ENCODE data around the gene CHMP5. TPM values are rescaled to one million over a fixed set of nuclear protein-coding genes. Genes with fewer than 3 reads are reported as not detected.

The CHMP5 gene
- total RNA-seq, 1 experiment from 2014 or later = 61.8 TPM

- DNase-seq (ENCODE audit: low read depth, low spot score) (no peak), ATAC-seq (no peak)
- intact Hi-C loops (cut with micrococcal nuclease) = no loop called here
- Histone ChIP-seq H3K9me3 (ENCODE audit: control insufficient read depth in 1 of 2, insufficient read depth in 1 of 2, low read depth in 1 of 2, low read length in 2 of 2) (no peaks in the 10 kb centered on the region), H3K79me2 (ENCODE audit: insufficient read depth, low read length) (peaks cover 3% of the 10 kb centered on the region; the same call in 1 of the 2 replicates), H3K4me3 (replicated peaks in 1 of 2; ENCODE audit: low read depth in 1 of 2, low read length in 2 of 2) (no peak overlapping the region), H2AFZ (ENCODE audit: low read depth, low read length, poor library complexity, severe bottlenecking) (no peak overlapping the region), H3K36me3 (ENCODE audit: control insufficient read depth in 1 of 2, insufficient read depth in 2 of 2, low read length in 2 of 2) (peaks cover 43 to 55% of the 10 kb centered on the region in 2 experiments), H3K9ac (ENCODE audit: low read length) (no peak overlapping the region), H3K9me2 (ENCODE audit: insufficient read depth) (no peaks in the 10 kb centered on the region), H4K20me1 (ENCODE audit: insufficient read depth) (no peaks in the 10 kb centered on the region), H3K27ac (ENCODE audit: low read depth, low read length) (no peak overlapping the region), H3K4me2 (ENCODE audit: low read length) (no peak overlapping the region), H3K4me1 (ENCODE audit: control insufficient read depth in 1 of 2, insufficient read depth in 2 of 2, low read length in 2 of 2) (no peaks in the 10 kb centered on the region), H3K27me3 (ENCODE audit: insufficient read depth, low read length) (no peaks in the 10 kb centered on the region)
- RAD21 ChIA-PET (ENCODE audit: low non-redundant PET in 1 of 2, low total read pairs in 2 of 2, uncharacterized antibody in 2 of 2, unreplicated experiment in 2 of 2) = interaction anchor here in 1 of 2 experiments (0.6 kb wide), 1 partner anchor 25 kb away, joined by 3 read pairs; no protein-coding TSS in a partner anchor
- POLR2A ChIA-PET = interaction anchor here (0.8 kb wide), 2 partner anchors 8 to 20 kb away, joined by 3 to 5 read pairs; no protein-coding TSS in a partner anchor
- TF ChIP-seq, protein P1, sequence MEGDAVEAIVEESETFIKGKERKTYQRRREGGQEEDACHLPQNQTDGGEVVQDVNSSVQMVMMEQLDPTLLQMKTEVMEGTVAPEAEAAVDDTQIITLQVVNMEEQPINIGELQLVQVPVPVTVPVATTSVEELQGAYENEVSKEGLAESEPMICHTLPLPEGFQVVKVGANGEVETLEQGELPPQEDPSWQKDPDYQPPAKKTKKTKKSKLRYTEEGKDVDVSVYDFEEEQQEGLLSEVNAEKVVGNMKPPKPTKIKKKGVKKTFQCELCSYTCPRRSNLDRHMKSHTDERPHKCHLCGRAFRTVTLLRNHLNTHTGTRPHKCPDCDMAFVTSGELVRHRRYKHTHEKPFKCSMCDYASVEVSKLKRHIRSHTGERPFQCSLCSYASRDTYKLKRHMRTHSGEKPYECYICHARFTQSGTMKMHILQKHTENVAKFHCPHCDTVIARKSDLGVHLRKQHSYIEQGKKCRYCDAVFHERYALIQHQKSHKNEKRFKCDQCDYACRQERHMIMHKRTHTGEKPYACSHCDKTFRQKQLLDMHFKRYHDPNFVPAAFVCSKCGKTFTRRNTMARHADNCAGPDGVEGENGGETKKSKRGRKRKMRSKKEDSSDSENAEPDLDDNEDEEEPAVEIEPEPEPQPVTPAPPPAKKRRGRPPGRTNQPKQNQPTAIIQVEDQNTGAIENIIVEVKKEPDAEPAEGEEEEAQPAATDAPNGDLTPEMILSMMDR (IDR thresholded peaks at IDR 0.05 in 2 of 3, conservative IDR thresholded peaks at IDR 0.05 in 1 of 3; ENCODE audit: borderline replicate concordance in 1 of 3, insufficient read depth in 1 of 3, low read depth in 2 of 3, low read length in 2 of 3) = no peak
- TF ChIP-seq ZNF274 (IDR thresholded peaks at IDR 0.05; ENCODE audit: low read depth, low read length) (no peak), TCF7L2 (IDR thresholded peaks at IDR 0.05; ENCODE audit: borderline replicate concordance, extremely low read depth, insufficient read depth, insufficient read length) (no peak), SP1 (IDR thresholded peaks at IDR 0.05; ENCODE audit: low read depth) (no peak), FOSL1 (IDR thresholded peaks at IDR 0.05; ENCODE audit: low read depth) (no peak), REST (IDR thresholded peaks at IDR 0.05; ENCODE audit: low read depth) (no peak), EGR1 (IDR thresholded peaks at IDR 0.05; ENCODE audit: low read depth) (no peak), POLR2AphosphoS5 (IDR thresholded peaks at IDR 0.05; ENCODE audit: low read depth, low read length) (no peak), RAD21 (IDR thresholded peaks at IDR 0.05; ENCODE audit: low read depth) (no peak), CEBPB (IDR thresholded peaks at IDR 0.05; ENCODE audit: low read depth) (no peak), ZFX (IDR thresholded peaks at IDR 0.05) (no peak)
- TF ChIP-seq, protein P2, sequence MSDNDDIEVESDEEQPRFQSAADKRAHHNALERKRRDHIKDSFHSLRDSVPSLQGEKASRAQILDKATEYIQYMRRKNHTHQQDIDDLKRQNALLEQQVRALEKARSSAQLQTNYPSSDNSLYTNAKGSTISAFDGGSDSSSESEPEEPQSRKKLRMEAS (IDR thresholded peaks at IDR 0.05) = no peak
- TF ChIP-seq, protein P3, sequence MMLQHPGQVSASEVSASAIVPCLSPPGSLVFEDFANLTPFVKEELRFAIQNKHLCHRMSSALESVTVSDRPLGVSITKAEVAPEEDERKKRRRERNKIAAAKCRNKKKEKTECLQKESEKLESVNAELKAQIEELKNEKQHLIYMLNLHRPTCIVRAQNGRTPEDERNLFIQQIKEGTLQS (IDR thresholded peaks at IDR 0.05) = no peak
- BruUV-seq (replicated peaks) = no TSS peak
- CTCF ChIA-PET = no interaction called here
Measured at GRCh38 chr9:33254211-33254610, 10.6 kb upstream of the CHMP5 start.

Measured in HCT116 (cell line).